H54 (cell line): ENCODE data around the gene VSIR.
A peak's percentile ranks its signal among the peaks of the same experiment; 100 is the strongest.

Experiments used
- DNase-seq: peaks from one replicate; pipeline ENCODE4 v3.0.0; 2011; ENCODE audit warnings: low spot score, mixed read lengths; ENCODE audit not compliant: insufficient read length
- FAIRE-seq: peaks from 3 replicates; lab custom pipeline; 2011; peaks lifted over from hg19 to GRCh38; lab: Jason Lieb, UNC
- POLR2A ChIP-seq: IDR thresholded peaks from 2 replicates; pipeline ENCODE4 v1.6.1; 2011; ENCODE audit warnings: low read depth, mild to moderate bottlenecking, low read length

The VSIR gene

GRCh38 chr10:71737001-71737833 lies 36.1 kb downstream of the VSIR start:
- DNase-seq: no peak
- no peak for TF ChIP-seq POLR2A
- no peak for FAIRE-seq

DNA sequence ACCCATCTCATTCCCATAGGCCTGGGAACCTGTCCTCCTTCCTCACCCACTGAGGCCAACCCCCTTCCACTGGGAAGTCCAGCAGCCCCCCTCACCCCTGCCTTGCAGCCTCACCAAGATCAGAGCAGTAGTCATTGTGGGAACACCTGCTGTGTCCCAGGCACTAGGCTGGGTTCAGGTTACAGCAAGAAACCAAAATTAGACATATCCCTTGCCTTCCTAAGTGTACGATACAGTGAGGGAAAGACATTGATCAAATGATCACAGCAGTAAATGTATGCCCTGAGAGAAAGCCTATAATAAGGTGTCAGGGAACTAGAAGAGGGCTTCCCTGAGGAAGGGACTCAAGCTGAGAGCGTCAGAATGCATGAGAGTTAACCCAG lies 36.8 kb downstream of the VSIR start:
- DNase-seq: no peak
- FAIRE-seq: no peak
- no peak for TF ChIP-seq POLR2A

- TF ChIP-seq POLR2A: no peak
- FAIRE-seq (no peak), DNase-seq (no peak)
These were observed 37.4 kb downstream of the VSIR start for GRCh38 chr10:71735709-71736569.

- no peak for DNase-seq
- no peak for TF ChIP-seq POLR2A
- FAIRE-seq: no peak
These were observed 38.5 kb downstream of the VSIR start for GRCh38 chr10:71734797-71735196.

DNA sequence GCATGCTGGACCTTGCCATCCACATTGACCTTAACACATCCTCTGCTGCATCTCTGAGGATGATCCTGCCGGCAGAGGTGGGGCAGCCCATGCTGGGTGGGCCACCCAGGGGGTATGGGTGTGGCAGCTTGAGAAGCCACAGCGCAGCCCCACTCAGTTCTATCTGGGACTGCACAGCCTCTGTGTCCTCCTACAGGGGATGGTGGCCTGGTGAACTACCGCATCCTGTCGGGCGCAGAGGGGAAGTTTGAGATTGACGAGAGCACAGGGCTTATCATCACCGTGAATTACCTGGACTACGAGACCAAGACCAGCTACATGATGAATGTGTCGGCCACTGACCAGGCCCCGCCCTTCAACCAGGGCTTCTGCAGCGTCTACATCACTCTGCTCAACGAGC lies 41.5 kb downstream of the VSIR start:
- no peak for TF ChIP-seq POLR2A
- DNase-seq (no peak), FAIRE-seq (no peak)

- no peak for TF ChIP-seq POLR2A
- peak; percentile 50 for DNase-seq
- FAIRE-seq: no peak
These were observed 44.1 kb downstream of the VSIR start for GRCh38 chr10:71729161-71729636.

DNA sequence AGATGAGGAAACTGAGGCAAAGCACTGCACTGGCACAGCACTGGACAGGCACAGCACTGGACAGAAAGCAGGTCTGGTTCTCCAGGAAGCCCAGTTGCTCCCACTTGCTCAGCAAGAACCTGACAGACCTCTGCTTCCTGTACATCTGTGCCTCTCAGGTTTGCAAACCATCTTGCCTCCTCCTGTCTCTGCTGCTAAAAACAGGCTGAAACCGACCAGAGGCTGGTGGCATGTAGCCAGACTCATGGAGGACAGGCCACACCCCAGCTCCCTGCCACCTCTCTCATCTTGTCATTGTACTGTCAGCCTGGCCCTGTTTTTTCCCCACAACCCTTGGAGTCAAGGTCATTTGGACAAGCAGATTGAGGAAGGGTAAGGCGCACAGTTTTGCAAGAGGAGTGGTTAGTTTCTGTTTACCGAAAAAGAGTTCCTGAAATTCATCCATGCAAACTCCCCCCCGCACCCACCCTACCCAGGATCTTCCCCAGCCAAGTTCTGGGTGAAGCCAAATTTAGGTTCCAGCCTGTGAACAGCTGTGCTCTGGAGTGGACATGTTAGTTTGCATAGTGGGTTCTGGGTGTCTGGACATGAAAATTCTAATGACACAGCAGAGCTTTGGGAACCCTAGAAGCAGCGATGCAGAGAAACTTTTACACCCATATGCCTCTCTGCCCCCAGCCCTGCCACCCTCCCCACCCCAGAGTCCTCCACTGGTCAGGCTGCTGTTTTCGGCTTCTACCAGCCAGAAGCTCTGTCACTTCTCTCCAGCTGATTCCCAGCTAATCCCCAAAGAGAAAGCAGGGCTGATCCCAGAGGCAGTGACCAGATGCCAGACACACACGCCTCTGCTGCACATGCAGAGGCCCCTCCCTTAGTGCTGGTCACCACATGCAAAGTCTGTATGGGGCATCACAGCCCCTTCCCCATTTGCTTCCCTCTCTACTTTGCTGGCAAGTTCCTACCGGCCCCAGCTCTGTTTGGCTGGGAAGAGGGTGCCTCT lies 45.3 kb downstream of the VSIR start:
- TF ChIP-seq POLR2A: no peak
- DNase-seq (peak; percentile 37), FAIRE-seq (no peak)

DNA sequence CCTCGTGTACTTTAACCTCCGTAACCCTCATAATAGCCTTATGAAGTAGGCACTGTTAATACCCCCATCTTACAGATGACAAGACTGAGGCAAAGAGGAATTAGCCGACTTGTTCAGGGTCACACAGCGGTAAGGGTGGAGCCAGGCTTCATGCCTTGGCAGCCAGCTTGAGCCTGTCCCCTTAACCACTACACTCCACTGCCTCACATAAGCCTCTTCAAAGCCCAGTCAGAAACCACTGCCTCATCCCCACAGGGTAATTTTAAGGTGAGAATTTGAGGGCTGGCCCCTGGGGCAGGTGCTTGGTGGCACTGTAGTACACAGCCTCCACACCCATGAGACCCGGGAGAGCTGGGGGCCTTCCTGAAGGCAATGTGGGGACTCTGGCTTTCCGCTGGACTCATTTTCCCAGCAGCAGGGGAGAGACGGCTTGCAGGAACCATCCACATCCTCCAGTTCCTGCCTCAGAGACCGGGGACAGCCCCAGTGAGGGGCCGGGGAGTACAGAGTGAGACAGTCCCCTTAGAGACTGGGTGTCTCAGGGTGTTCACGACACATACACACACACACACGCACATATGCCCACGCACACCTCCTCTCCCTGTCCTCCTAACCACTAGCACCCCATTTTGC lies 46.1 kb downstream of the VSIR start:
- DNase-seq (no peak), FAIRE-seq (no peak)
- TF ChIP-seq POLR2A: no peak

GRCh38 chr10:71726580-71727104 lies 46.7 kb downstream of the VSIR start:
- DNase-seq: no peak
- FAIRE-seq: no peak
- no peak for TF ChIP-seq POLR2A

- DNase-seq: peak; percentile 61
- no peak for TF ChIP-seq POLR2A
- FAIRE-seq: no peak
These were observed 47.2 kb downstream of the VSIR start for GRCh38 chr10:71725998-71726579.

- DNase-seq: no peak
- no peak for TF ChIP-seq POLR2A
- FAIRE-seq: no peak
These were observed 48.1 kb downstream of the VSIR start for GRCh38 chr10:71725249-71725648.

GRCh38 chr10:71724539-71724938 lies 48.8 kb downstream of the VSIR start:
- FAIRE-seq: no peak
- TF ChIP-seq POLR2A: no peak

DNA sequence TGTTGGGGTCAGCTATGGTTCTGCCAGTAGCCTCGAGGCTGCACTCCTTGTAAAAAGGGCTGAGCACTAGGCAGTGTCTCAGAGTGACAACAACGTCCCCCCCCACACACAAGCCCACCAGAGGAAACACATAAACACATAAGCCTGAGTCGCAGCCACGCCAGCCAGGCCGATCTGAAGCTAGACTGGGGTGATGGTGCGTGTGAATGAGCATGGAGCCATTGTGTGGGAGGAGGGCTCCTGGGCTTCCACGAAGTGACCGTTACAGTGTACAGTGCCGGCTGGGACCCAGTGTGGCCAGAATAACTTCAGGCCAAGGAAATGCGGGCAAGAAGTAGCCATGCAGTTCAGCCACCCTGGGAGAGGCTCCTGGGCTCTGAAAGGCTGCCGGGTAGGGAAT lies 50.0 kb downstream of the VSIR start:
- FAIRE-seq (no peak), DNase-seq (no peak)

More at GRCh38 chr10:71724539-71724938, 48.8 kb downstream of the VSIR start:
- DNase-seq: no peak

More for the DNA sequence above, 50.0 kb downstream of the VSIR start:
- no peak for TF ChIP-seq POLR2A
